Measurements from ENCODE around the gene ATP5MK. TPM values are rescaled to one million over a fixed set of nuclear protein-coding genes. Genes with fewer than 3 reads are reported as not detected.
A peak's percentile ranks its signal among the peaks of the same experiment; 100 is the strongest.

ATP5MK gene, protein sequence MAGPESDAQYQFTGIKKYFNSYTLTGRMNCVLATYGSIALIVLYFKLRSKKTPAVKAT
- 100 to 1,000 TPM; 360 to 396 TPM for total RNA-seq
- 311 TPM for polyA plus RNA-seq (2013, experiment 1 of 2)
- polyA plus RNA-seq (2013, experiment 2 of 2): 318 TPM
- long read RNA-seq, experiment 1, transcript ATP5MD-201 (4 exons, 364 nt): major isoform, 86 of 131 reads
- long read RNA-seq, experiment 1, partial matches to known transcripts: 11 of 131 reads
- long read RNA-seq, experiment 1, other reads (novel, unspliced or antisense): 26 of 131 reads
- long read RNA-seq, experiment 2, transcript ATP5MD-202 (5 exons, 560 nt): minor isoform, 10 of 180 reads
- long read RNA-seq, experiment 2, transcript ATP5MD-204 (5 exons, 626 nt): minor isoform, 8 of 180 reads
- long read RNA-seq, experiment 2, transcript ATP5MD-201 (4 exons, 364 nt): major isoform, 155 of 180 reads
- long read RNA-seq, experiment 2, partial matches to known transcripts: 1 of 180 reads
- long read RNA-seq, experiment 2, other reads (novel, unspliced or antisense): 3 of 180 reads
- long read RNA-seq, experiment 3, transcript ATP5MD-201 (4 exons, 364 nt): major isoform, 76 of 87 reads
- long read RNA-seq, experiment 3, transcript ATP5MD-204 (5 exons, 626 nt): minor isoform, 6 of 87 reads
- long read RNA-seq, experiment 3, partial matches to known transcripts: 3 of 87 reads
- long read RNA-seq, experiment 3, other reads (novel, unspliced or antisense): 1 of 87 reads
- long read RNA-seq, experiment 4, partial matches to known transcripts: 1 of 1 reads
- long read RNA-seq, experiment 4, other reads (novel, unspliced or antisense): 0 of 1 reads

DNA sequence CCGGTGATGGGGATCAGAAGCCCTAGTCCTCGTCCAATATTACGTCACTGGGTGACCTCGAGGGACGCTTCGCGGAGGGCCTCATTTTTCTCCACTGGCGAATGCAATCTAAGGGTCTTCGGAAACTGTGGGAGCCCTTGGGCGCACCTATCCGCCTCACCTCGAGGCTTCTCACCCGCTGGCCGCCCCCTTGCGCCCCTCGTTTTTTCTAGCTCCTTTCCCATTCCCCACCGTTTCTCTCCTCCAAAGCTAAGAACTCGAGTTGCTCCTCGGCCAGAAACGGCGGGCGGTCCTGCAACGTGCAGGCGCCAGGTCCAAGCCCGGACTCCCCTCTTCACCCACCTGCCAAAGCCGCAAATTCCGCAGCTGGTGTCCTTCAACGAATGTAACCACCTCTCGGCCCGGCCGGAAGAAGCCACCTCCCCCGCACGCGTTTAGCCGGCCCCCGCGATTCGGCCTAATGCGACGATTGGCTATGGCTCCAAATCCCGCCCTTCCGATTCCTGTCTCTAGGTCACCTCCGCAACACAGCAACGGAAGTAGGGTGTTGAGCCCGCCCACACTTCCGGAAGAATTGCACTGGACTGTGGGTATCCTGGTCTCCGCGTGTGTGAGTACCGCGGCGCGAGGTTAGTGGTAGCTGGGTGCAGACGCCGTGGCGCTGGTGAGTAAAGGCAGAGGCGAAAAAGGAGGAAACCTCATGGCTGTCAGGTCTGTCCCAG, at the start of gene ATP5MK, which contains the start of gene PDCD11:
TSS of gene ATP5MK (minus strand) at position 409 of the 722 bp plus-strand sequence. CDS start 4,018 bp downstream, outside the sequence.
TSS of gene PDCD11 (plus strand) at position 560 of the 722 bp plus-strand sequence. CDS start 1,801 bp downstream, outside the sequence.
- H3K27me3 Mint-ChIP-seq (ENCODE audit: insufficient read depth): no peaks in the 10 kb centered on the region
- H3K27me3 ChIP-seq (ENCODE audit: control insufficient read depth, insufficient read depth, low read length, poor library complexity, severe bottlenecking): no peaks in the 10 kb centered on the region
- H3K4me1 Mint-ChIP-seq: peaks cover 19% of the 10 kb centered on the region
- H3K9ac ChIP-seq (ENCODE audit: extremely low read depth, low read length, poor library complexity, severe bottlenecking): peak within 1 kb of the TSS; percentile 91
- H3K4me1 ChIP-seq (ENCODE audit: control insufficient read depth, insufficient read depth, low read length): peaks cover 3% of the 10 kb centered on the region
- peak within 1 kb of the TSS; percentile 97 for H3K27ac Mint-ChIP-seq
- no peaks in the 10 kb centered on the region for H3K9me3 Mint-ChIP-seq
- TF ChIP-seq, protein P1, sequence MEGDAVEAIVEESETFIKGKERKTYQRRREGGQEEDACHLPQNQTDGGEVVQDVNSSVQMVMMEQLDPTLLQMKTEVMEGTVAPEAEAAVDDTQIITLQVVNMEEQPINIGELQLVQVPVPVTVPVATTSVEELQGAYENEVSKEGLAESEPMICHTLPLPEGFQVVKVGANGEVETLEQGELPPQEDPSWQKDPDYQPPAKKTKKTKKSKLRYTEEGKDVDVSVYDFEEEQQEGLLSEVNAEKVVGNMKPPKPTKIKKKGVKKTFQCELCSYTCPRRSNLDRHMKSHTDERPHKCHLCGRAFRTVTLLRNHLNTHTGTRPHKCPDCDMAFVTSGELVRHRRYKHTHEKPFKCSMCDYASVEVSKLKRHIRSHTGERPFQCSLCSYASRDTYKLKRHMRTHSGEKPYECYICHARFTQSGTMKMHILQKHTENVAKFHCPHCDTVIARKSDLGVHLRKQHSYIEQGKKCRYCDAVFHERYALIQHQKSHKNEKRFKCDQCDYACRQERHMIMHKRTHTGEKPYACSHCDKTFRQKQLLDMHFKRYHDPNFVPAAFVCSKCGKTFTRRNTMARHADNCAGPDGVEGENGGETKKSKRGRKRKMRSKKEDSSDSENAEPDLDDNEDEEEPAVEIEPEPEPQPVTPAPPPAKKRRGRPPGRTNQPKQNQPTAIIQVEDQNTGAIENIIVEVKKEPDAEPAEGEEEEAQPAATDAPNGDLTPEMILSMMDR (conservative IDR thresholded peaks at IDR 0.05): peak; percentile 30
- DNase-seq: peak; percentile 99
- H3K36me3 Mint-ChIP-seq (ENCODE audit: low read depth): peaks cover 50% of the 10 kb centered on the region
- H3K36me3 ChIP-seq (ENCODE audit: control insufficient read depth, insufficient read depth, low read length): peaks cover 60% of the 10 kb centered on the region
- H3K27ac ChIP-seq (ENCODE audit: low read depth, low read length): peak within 1 kb of the TSS; percentile 45
- peak within 1 kb of the TSS; percentile 92 for H3K4me3 ChIP-seq (ENCODE audit: low read length)
- peak within 1 kb of the TSS; percentile 99 for H3K4me3 Mint-ChIP-seq
- no peaks in the 10 kb centered on the region for H3K9me3 ChIP-seq (ENCODE audit: control insufficient read depth, low read length)
- WGBS, 2 experiments (ENCODE audit: insufficient coverage in 1 of 2, insufficient read length in 1 of 2): 0% methylated on average over 46 to 56 of the region's 56 CpGs

DNA sequence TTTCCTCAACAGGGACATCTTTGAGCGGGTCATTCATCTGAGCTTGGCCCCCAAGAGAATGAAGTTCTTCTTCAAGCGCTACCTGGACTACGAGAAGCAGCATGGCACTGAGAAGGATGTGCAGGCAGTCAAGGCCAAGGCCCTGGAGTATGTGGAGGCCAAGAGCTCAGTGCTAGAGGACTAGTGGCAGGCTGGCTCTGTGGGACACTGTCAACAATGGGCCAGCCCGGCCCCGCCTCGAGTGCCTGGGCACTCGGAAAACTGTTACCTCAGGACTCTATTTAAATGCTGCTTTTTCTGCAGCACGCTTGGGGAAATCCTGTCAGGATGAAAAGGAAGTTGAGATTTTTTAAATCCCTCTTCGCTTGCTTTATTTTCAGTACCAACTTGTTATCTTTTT, 49.1 kb upstream of the ATP5MK start:
- Mint-ChIP-seq H3K36me3 (ENCODE audit: low read depth) (peaks cover 71% of the 10 kb centered on the region), H3K27ac (no peak overlapping the region), H3K27me3 (ENCODE audit: insufficient read depth) (no peaks in the 10 kb centered on the region), H3K9me3 (no peaks in the 10 kb centered on the region), H3K4me1 (no peaks in the 10 kb centered on the region), H3K4me3 (no peak overlapping the region)
- Histone ChIP-seq H3K36me3 (ENCODE audit: control insufficient read depth, insufficient read depth, low read length) (peaks cover 67% of the 10 kb centered on the region), H3K4me1 (ENCODE audit: control insufficient read depth, insufficient read depth, low read length) (no peaks in the 10 kb centered on the region), H3K9me3 (ENCODE audit: control insufficient read depth, low read length) (no peaks in the 10 kb centered on the region), H3K4me3 (ENCODE audit: low read length) (no peak overlapping the region), H3K9ac (ENCODE audit: extremely low read depth, low read length, poor library complexity, severe bottlenecking) (no peak overlapping the region), H3K27me3 (ENCODE audit: control insufficient read depth, insufficient read depth, low read length, poor library complexity, severe bottlenecking) (no peaks in the 10 kb centered on the region), H3K27ac (ENCODE audit: low read depth, low read length) (no peak overlapping the region)
- 96 to 98% methylated on average over 5 to 9 of the region's 9 CpGs for WGBS, 2 experiments (ENCODE audit: insufficient coverage in 1 of 2, insufficient read length in 1 of 2)
- DNase-seq: no peak
- TF ChIP-seq, protein P1 (conservative IDR thresholded peaks at IDR 0.05): no peak

DNA sequence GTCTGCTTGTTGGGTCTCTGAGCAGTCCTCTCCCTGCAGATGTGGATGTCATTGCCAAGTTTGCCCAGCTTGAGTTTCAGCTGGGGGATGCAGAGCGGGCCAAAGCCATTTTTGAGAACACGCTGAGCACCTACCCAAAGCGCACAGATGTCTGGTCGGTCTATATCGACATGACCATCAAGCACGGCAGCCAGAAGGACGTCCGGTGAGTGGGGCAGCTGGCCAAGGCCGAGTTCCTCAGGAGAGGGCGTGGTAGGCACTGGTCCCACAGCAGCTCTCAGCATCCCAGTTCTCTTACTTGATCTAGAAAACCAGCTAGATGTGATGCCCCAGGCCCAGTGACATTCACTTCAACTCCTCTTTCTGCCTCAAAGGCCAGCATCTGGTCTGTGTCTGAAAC, 48.2 kb upstream of the ATP5MK start:
- TF ChIP-seq, protein P1 (conservative IDR thresholded peaks at IDR 0.05): no peak
- no peak overlapping the region for H3K4me3 ChIP-seq (ENCODE audit: low read length)
- H3K27ac Mint-ChIP-seq: no peak overlapping the region
- H3K27ac ChIP-seq (ENCODE audit: low read depth, low read length): no peak overlapping the region
- H3K9me3 ChIP-seq (ENCODE audit: control insufficient read depth, low read length): no peaks in the 10 kb centered on the region
- H3K9ac ChIP-seq (ENCODE audit: extremely low read depth, low read length, poor library complexity, severe bottlenecking): no peak overlapping the region
- DNase-seq: no peak
- peaks cover 76% of the 10 kb centered on the region for H3K36me3 ChIP-seq (ENCODE audit: control insufficient read depth, insufficient read depth, low read length)
- H3K27me3 Mint-ChIP-seq (ENCODE audit: insufficient read depth): no peaks in the 10 kb centered on the region
- WGBS, 2 experiments (ENCODE audit: insufficient coverage in 1 of 2, insufficient read length in 1 of 2): 96 to 97% methylated on average over 10 of the region's 10 CpGs
- no peaks in the 10 kb centered on the region for H3K4me1 ChIP-seq (ENCODE audit: control insufficient read depth, insufficient read depth, low read length)
- no peaks in the 10 kb centered on the region for H3K4me1 Mint-ChIP-seq
- no peaks in the 10 kb centered on the region for H3K27me3 ChIP-seq (ENCODE audit: control insufficient read depth, insufficient read depth, low read length, poor library complexity, severe bottlenecking)
- peaks cover 80% of the 10 kb centered on the region for H3K36me3 Mint-ChIP-seq (ENCODE audit: low read depth)
- H3K4me3 Mint-ChIP-seq: no peak overlapping the region
- no peaks in the 10 kb centered on the region for H3K9me3 Mint-ChIP-seq
